ENCODE data around the gene PHB1.
"Not testable (repeated sequence)": the region's sequence is repeated elsewhere in the genome, so short reads cannot be mapped to it uniquely, and the experiment has no call there.

PHB1 gene

GRCh38 chr17:49406421-49407061 is 8.1 kb downstream of the PHB1 start:
- FAIRE-seq (peak; percentile 55), DNase-seq (ENCODE audit: insufficient read length, low spot score) (no peak)

- DNase-seq (ENCODE audit: insufficient read length, low spot score) (no peak), FAIRE-seq (no peak)
These were observed 9.8 kb downstream of the PHB1 start for GRCh38 chr17:49404906-49405305.

- FAIRE-seq (no peak), DNase-seq (ENCODE audit: insufficient read length, low spot score) (no peak)
These were observed 10.3 kb downstream of the PHB1 start for GRCh38 chr17:49404361-49404760.

DNA sequence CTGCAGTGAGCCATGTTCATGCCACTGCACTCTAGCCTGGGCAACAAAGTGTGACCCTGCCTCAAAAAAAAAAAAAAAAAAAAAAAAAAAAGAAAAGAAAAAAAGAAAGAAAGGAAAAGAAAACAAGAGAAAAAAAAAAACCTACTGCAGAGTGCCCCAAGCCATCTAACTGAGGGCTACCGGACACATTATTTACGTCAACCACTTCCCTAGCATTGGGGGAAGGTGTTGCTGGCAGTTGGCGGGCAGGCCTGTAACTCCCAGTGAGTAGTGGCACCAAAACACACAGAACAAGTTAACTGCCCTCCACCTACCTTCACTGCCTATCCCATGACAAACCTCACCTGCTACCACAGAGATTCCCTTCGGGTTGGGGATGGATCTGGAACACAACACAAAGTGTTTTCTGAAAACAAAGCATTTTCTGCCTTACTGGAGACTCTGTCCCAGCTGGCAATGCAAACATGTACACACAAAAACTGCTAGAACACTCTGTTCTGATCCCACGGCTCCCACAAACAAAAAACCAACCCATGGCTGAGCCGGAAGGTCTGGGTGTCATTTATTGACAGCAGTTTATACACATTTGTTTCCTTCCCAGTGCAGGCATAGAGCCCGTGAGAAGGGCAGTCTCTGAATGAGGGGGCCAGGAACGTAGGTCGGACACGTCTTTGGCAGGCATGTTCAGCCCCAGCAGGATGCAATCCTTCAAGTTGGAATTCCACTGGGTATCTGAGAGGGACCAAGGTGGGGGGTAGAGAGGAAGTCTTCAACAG is 11.0 kb downstream of the PHB1 start:
- FAIRE-seq (peak; percentile 60), DNase-seq (ENCODE audit: insufficient read length, low spot score) (no peak)

DNA sequence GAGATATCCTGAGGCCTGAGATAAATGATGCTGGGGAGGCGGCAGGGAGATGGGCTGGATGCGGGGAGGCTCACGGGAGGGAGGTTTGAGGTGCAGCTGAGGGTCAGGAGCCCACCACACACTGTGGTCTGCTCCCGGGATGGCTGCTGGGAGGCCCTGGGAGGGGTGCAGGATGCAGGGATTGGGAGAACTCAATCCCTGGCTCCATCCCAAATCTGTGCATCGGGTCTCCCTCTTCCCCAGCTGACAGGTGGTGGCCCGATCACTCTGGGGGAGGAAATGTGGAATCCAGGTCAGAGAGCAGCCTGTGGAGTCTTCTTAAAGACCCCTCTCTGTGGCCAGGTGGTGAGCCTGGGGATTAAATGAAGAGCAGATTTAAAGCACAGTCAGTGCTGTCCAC is 12.0 kb downstream of the PHB1 start:
- DNase-seq (ENCODE audit: insufficient read length, low spot score) (no peak), FAIRE-seq (no peak)

DNA sequence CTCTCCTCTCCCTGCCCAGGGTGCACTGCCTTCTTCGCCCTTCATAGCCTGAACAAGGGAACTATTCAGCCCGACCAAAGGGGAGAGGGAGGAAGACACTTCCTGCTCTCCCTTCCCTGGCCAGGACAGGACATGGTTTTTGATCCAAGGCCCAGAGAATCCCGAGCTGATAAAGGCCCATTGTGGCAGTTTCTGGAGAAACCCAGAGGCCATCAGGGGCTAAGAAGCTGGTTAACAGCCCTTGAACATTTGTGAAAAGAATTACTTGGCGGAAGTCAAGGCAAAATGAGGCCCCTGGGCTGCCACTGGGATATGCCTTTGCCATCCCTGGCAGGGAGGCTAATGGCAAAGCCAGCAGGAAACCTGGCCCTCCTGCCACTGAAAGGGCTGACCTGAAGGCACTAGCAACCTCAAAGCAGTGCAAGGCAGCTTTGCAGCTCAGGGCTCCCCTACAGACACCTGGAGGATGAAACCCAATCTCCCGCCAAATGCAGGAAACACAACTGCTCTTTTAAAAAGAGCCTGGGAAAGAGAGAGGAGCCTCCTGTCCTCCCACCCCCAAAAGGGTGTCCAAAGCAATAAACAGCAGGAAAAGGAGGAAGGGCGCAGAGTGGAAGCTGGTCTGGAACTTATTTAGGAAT is 12.6 kb downstream of the PHB1 start:
- DNase-seq (ENCODE audit: insufficient read length, low spot score): no peak
- FAIRE-seq: no peak

- DNase-seq (ENCODE audit: insufficient read length, low spot score) (no peak), FAIRE-seq (no peak)
These were observed 14.7 kb downstream of the PHB1 start for GRCh38 chr17:49399995-49400394.

DNA sequence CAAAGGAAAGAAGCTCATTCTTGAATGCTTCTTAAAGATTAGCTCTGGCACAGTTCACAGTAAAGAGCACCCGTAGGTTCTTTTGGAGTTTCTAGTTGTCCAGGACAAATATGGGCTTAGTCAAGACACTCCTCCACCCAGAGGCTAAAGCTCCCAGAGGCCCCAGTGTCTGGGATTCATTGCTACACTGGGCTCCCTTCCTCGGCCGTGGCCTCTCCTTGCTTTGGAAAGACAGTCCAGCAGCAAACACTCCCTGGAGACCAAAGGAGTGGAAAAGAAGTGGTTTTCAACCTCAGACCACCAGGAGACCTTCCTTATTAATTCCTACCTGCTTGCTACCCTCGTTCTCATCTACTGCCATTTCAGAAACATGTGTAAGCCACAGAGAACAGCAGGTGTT is 17.1 kb downstream of the PHB1 start:
- FAIRE-seq (no peak), DNase-seq (ENCODE audit: insufficient read length, low spot score) (no peak)

- no peak for DNase-seq (ENCODE audit: insufficient read length, low spot score)
These were observed 21.0 kb downstream of the PHB1 start for GRCh38 chr17:49393491-49394255.

DNA sequence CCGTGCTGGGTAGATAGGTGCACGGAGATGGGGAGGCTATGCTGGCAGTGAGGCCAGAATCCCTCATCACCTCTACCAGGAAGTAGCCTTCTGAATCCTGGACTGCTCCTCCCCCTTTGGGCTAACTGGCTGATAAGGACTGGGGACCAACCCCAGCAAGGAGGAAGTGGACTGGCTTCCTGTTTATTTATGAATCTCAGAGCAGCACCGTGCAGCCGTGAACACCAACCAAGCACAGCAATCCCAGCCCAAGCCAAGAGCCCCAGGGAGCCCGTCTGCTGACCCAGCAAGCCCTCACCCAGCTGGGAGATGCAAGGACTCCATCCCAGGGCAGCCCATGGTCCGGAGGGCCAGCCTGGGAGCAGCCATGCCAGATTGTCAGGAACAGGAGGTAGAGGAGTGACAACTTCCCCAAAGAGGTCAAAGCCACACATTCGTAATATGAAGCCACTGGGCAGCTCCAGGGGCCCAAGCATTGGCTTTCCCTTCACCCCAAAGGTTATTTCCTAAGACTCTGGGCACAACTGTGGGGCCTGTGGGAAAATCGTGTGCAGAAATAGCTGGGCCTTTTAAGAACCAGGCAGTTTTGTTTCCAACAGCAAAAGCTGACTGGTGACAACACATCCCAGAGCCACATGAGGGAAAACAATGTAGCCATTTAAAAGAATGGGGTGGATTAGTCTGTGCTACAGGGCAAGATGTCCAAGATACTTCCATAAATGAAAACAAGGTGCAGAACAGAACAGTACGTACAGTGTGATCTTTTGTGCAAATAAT is 23.9 kb downstream of the PHB1 start:
- DNase-seq (ENCODE audit: insufficient read length, low spot score) (no peak), FAIRE-seq (no peak)

More at GRCh38 chr17:49393491-49394255, 21.0 kb downstream of the PHB1 start:
- peak; percentile 40 for FAIRE-seq

DNA sequence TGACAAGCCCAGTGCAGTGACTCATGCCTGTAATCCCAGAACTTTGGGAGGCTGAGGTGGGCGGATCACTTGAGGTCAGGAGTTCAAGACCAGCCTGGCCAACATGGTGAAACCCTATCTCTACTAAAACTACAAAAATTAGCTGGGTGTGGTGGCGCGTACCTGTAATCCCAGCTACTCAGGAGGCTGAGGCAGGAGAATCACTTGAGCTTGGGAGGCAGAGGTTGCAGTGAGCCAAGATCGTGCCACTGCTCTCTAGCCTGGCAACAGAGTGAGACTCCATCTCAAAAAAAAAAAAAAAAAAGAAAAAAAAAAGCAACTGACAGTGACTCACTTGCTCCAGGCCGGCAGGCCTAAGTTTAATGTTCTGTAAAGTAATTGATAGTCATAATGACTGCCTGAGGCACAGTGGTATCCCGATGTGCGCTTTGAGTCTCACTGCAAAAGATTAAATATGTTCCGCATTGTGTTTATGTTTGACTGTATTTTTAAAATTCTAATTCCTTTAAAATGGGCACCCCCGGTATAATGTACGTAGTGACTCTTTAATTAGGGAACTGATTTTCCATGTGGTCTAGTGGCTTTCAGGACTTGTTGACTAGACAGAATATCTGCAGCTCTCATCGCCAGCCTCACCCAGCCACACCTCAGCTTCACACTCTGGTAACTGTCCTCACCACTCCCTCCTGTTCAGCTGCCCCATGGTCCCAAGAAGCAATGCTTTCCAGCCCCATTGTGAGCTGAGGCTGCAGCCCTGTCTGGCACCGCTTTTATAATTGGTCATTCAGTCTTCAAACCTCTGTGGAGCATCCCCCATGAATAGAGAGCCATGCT is 25.0 kb downstream of the PHB1 start:
- not testable (repeated sequence) for FAIRE-seq
- peak; percentile 59 for DNase-seq (ENCODE audit: insufficient read length, low spot score)

- FAIRE-seq (no peak), DNase-seq (ENCODE audit: insufficient read length, low spot score) (no peak)
These were observed 25.8 kb downstream of the PHB1 start for GRCh38 chr17:49388692-49389513.

GRCh38 chr17:49388290-49388640 is 26.4 kb downstream of the PHB1 start:
- no peak for DNase-seq (ENCODE audit: insufficient read length, low spot score)
- FAIRE-seq: no peak

DNA sequence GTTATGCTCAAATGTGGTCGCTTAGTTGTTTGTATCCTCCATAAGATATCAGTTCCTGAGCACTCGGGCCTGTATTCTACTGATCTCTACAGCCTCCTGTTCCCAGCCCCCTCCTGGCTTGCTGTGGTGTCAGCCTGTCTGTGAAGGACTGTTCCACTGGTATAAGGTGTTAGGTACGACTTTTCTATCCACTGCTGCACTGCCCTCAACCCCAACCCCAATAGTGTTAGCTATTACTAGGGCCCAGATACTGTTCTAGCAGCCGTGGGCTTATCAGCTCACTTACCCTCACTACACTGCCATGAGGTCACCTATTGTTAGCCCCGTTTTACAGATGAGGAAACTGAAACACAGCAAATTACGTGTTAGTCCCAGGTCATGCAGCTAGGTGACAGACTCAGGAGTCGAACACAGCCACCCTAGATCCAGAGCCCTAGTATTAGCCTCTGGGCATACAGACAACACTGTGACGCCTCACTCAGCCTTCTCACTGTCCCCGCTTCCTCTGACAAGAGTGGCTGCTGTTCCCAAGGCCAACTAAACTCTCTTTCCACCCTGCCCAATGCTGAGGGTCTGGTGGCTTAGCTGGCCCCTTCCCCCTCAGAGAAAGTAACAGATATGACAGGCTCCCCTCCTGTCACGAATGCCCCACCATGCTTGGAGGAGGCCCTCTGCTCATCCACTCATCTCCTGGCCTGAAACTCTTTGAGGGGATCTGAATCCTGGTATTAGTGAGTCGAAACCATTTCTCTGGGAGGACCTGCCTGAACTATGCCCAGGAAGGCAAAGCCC is 27.0 kb downstream of the PHB1 start:
- no peak for FAIRE-seq

GRCh38 chr17:49386373-49386772 is 28.3 kb downstream of the PHB1 start:
- FAIRE-seq: no peak
- DNase-seq (ENCODE audit: insufficient read length, low spot score): no peak

More for the DNA sequence above, 27.0 kb downstream of the PHB1 start:
- no peak for DNase-seq (ENCODE audit: insufficient read length, low spot score)

DNA sequence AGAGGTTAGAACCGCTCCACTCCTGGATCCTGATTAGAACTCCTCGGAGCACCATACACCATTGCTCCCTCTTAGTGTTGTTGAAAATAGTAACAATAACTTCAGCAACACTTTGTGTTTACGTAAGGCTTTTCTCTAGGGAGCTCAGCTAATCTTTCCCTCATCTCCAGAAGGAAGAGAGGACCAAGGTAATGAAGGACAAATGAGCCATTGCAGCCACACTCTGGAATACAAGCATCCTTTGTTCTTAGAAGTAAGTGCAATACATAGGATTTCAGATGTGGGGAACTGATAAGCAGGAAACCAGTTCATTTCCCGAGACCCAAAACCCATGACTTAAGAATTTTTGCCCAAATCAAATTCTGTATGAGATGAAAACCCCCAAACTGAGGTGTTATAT is 29.7 kb downstream of the PHB1 start:
- no peak for FAIRE-seq
- DNase-seq (ENCODE audit: insufficient read length, low spot score): no peak

- DNase-seq (ENCODE audit: insufficient read length, low spot score) (no peak), FAIRE-seq (no peak)
These were observed 31.6 kb downstream of the PHB1 start for GRCh38 chr17:49383060-49383459.

DNA sequence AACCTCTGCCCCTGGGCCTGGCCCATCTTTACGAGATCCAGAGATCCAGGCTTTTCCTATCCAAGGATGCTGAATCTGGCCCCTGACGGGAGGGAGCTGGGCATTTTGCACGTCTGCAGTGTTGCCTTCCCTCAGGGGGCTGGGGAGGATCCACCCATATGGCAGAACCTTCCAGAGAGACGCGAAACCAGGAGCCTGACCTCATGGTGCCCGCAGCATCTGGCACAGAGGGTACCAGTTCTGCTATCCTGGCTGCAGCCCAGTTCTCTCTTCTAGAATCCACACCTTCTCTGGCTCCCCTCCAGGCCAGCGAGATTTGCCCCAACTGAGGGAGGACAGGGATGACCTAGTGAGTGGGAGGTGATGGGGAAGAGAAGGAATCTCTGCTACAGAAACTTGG is 32.1 kb downstream of the PHB1 start:
- FAIRE-seq: no peak

More for the DNA sequence above, 32.1 kb downstream of the PHB1 start:
- DNase-seq (ENCODE audit: insufficient read length, low spot score): no peak

Data from HTR-8/SVneo (cell line).